NCI-H748 (cell line): Measurements from ENCODE around the gene NCAPD3.
A peak's percentile ranks its signal among the peaks of the same experiment; 100 is the strongest.
"Not testable (repeated sequence)": the region's sequence is repeated elsewhere in the genome, so short reads cannot be mapped to it uniquely, and the experiment has no call there.

ENCODE experiments used
- DNase-seq: peaks from one replicate; lab custom pipeline; 2025; ENCODE audit not compliant: unreplicated experiment; lab: John Stamatoyannopoulos, UW

Gene NCAPD3

GRCh38 chr11:134223836-134224709 is at the start of gene NCAPD3, which contains the start of gene VPS26B:
TSS of gene NCAPD3 (minus strand) at chr11:134223967. CDS start at chr11:134223926, 41 bp downstream.
TSS of gene VPS26B (plus strand) at chr11:134224671. CDS start at chr11:134225123, 452 bp downstream.
- peak; percentile 96 for DNase-seq

- DNase-seq = no peak
Observed at GRCh38 chr11:134273317-134273712, 49.5 kb upstream of the NCAPD3 start.

GRCh38 chr11:134272381-134273316 is 48.9 kb upstream of the NCAPD3 start:
- DNase-seq = no peak

- no peak for DNase-seq
Observed at GRCh38 chr11:134271978-134272377, 48.2 kb upstream of the NCAPD3 start.

- DNase-seq = peak; percentile 25
Observed at GRCh38 chr11:134270250-134270714, 46.5 kb upstream of the NCAPD3 start.

- DNase-seq = no peak
Observed at GRCh38 chr11:134267966-134268365, 44.2 kb upstream of the NCAPD3 start.

GRCh38 chr11:134267461-134267860 is 43.7 kb upstream of the NCAPD3 start:
- no peak for DNase-seq

GRCh38 chr11:134266841-134267251 is 43.1 kb upstream of the NCAPD3 start:
- DNase-seq = no peak

- DNase-seq = no peak
Observed at GRCh38 chr11:134266440-134266839, 42.7 kb upstream of the NCAPD3 start.

GRCh38 chr11:134264966-134265764 is 41.4 kb upstream of the NCAPD3 start:
- DNase-seq = no peak

- peak; percentile 26 for DNase-seq
Observed at GRCh38 chr11:134261626-134262488, 38.1 kb upstream of the NCAPD3 start.

GRCh38 chr11:134260983-134261382 is 37.2 kb upstream of the NCAPD3 start:
- no peak for DNase-seq

- no peak for DNase-seq
Observed at GRCh38 chr11:134260503-134260902, 36.7 kb upstream of the NCAPD3 start.

GRCh38 chr11:134258577-134258976 is 34.8 kb upstream of the NCAPD3 start:
- no peak for DNase-seq

- no peak for DNase-seq
Observed at GRCh38 chr11:134257101-134257500, 33.3 kb upstream of the NCAPD3 start.

GRCh38 chr11:134255184-134255561 is 31.4 kb upstream of the NCAPD3 start:
- not testable (repeated sequence) for DNase-seq

GRCh38 chr11:134254433-134255183 is 30.8 kb upstream of the NCAPD3 start:
- no peak for DNase-seq

GRCh38 chr11:134253188-134253993 is 29.6 kb upstream of the NCAPD3 start, which contains the start of the genes ACAD8 and THYN1:
TSS of gene ACAD8 (plus strand) at chr11:134253568. CDS start at chr11:134253601, 33 bp downstream.
TSS of gene THYN1 (minus strand) at chr11:134253352. CDS start at chr11:134252882, 470 bp downstream.
- DNase-seq = peak; percentile 96
